ENCODE data around the gene KHDRBS2.

KHDRBS2 gene

DNA sequence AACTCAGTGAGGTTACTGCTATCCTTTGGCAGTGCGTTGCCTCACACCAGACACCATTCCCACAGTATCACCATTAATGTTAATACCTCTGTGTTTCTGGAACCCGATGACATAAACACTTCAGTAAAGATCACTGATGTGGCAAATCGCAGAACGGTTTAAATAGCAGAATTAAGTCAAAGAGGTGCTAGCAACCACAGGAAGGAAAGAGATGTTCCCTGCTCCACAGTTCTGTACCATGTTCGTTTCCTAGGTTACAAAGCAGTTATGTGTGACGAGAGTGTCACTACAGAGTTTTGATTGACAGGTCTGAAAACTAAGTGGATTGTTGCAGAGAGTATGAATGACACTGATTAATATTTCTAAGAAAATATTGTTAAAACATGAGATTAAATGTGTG is 272.3 kb downstream of the KHDRBS2 start:
- Histone ChIP-seq H3K4me2 (ENCODE audit: low read length) (no peak overlapping the region), H3K9ac (ENCODE audit: low read length) (no peak overlapping the region), H3K18ac (ENCODE audit: low read length) (no peak overlapping the region), H3K23ac (ENCODE audit: low read length) (no peak overlapping the region), H4K8ac (ENCODE audit: low read depth, low read length) (no peak overlapping the region), H3K56ac (ENCODE audit: low read length) (no peak overlapping the region), H3K4ac (ENCODE audit: low read depth, low read length) (no peak overlapping the region), H3K4me3 (ENCODE audit: low read length) (no peak overlapping the region), H3K79me1 (ENCODE audit: low read length) (no peaks in the 10 kb centered on the region), H2AK5ac (ENCODE audit: low read length) (no peak overlapping the region), H3K4me1 (ENCODE audit: control insufficient read depth, low read depth, low read length) (no peaks in the 10 kb centered on the region), H4K5ac (ENCODE audit: low read length) (no peak overlapping the region), H3K79me2 (ENCODE audit: control insufficient read depth, insufficient read depth, low read length) (no peaks in the 10 kb centered on the region), H2BK15ac (replicated peaks; ENCODE audit: low read depth) (no peak overlapping the region), H3K27ac (ENCODE audit: low read depth, low read length) (no peak overlapping the region), H3K27me3 (ENCODE audit: insufficient read depth, low read length, poor library complexity) (no peaks in the 10 kb centered on the region), H2BK5ac (ENCODE audit: low read length) (no peak overlapping the region), H2BK120ac (ENCODE audit: low read depth, low read length) (no peak overlapping the region), H3K36me3 (ENCODE audit: control insufficient read depth, insufficient read depth, low read length) (no peaks in the 10 kb centered on the region)
- DNase-seq, result no peak
- no CpG with 5 or more reads among the region's 6 CpGs for WGBS (ENCODE audit: extremely low coverage, insufficient coverage, low lambda C conversion rate)

DNA sequence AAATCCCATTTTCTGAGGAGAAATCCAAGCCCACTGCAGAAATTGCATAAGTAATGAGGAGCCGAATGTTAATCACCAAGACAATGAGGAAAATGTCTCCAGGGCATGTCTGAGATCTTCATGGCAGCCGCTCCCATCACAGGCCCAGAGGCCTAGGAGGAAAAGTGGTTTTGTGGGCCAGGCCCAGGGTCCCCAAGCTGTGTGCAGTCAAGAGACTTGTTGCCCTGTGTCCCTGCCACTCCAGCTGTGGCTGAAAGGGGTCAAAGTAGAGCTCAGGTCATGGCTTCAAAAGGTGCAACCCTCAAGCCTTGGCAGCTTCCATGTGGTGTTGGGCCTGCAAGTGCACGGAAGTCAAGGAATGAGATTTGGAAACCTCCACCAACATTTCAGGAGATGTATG is 276.6 kb downstream of the KHDRBS2 start:
- Histone ChIP-seq H2AK5ac (ENCODE audit: low read length) (no peak overlapping the region), H4K5ac (ENCODE audit: low read length) (no peak overlapping the region), H3K23ac (ENCODE audit: low read length) (no peak overlapping the region), H2BK120ac (ENCODE audit: low read depth, low read length) (no peak overlapping the region), H4K8ac (ENCODE audit: low read depth, low read length) (no peak overlapping the region), H3K18ac (ENCODE audit: low read length) (no peak overlapping the region), H3K36me3 (ENCODE audit: control insufficient read depth, insufficient read depth, low read length) (no peaks in the 10 kb centered on the region), H3K79me2 (ENCODE audit: control insufficient read depth, insufficient read depth, low read length) (no peaks in the 10 kb centered on the region), H3K79me1 (ENCODE audit: low read length) (no peaks in the 10 kb centered on the region), H3K56ac (ENCODE audit: low read length) (no peak overlapping the region), H3K4ac (ENCODE audit: low read depth, low read length) (no peak overlapping the region), H3K9ac (ENCODE audit: low read length) (no peak overlapping the region), H2BK5ac (ENCODE audit: low read length) (no peak overlapping the region), H3K4me1 (ENCODE audit: control insufficient read depth, low read depth, low read length) (no peaks in the 10 kb centered on the region), H3K4me3 (ENCODE audit: low read length) (no peak overlapping the region), H2BK15ac (replicated peaks; ENCODE audit: low read depth) (no peak overlapping the region), H3K4me2 (ENCODE audit: low read length) (no peak overlapping the region), H3K27me3 (ENCODE audit: insufficient read depth, low read length, poor library complexity) (no peaks in the 10 kb centered on the region), H3K27ac (ENCODE audit: low read depth, low read length) (no peak overlapping the region)
- no peak for DNase-seq
- WGBS (ENCODE audit: extremely low coverage, insufficient coverage, low lambda C conversion rate), result no CpG with 5 or more reads among the region's 3 CpGs

DNA sequence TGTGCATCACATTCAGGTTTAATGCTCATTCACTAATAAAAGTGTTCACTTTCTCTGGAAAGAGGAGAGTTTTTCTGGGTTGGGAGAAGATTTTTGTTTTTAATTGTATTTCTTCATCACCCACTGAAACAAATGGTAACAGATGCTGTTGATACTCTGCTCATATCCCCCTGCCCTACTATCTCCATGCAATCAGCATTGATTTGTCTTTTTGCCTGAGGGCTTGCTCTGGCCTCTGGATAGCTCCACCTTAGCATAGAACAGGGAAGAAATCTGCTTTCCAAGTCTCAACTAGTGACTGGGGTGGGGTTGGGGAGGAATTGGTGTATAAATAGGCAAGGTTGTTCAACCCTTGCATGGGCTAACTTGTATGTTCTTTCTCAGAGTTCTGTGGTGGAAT is 296.4 kb downstream of the KHDRBS2 start:
- no peaks in the 10 kb centered on the region for H3K79me1 ChIP-seq (ENCODE audit: low read length)
- no peak overlapping the region for H2BK5ac ChIP-seq (ENCODE audit: low read length)

GRCh38 chr6:61980622-61981021 is 305.4 kb downstream of the KHDRBS2 start:
- DNase-seq, result no peak
- H3K4me1 ChIP-seq (ENCODE audit: control insufficient read depth, low read depth, low read length), result no peaks in the 10 kb centered on the region
- no peak overlapping the region for H3K4me3 ChIP-seq (ENCODE audit: low read length)
- no peak overlapping the region for H4K8ac ChIP-seq (ENCODE audit: low read depth, low read length)
- H3K79me1 ChIP-seq (ENCODE audit: low read length), result no peaks in the 10 kb centered on the region
- H3K27me3 ChIP-seq (ENCODE audit: insufficient read depth, low read length, poor library complexity), result no peaks in the 10 kb centered on the region
- no peak overlapping the region for H2AK5ac ChIP-seq (ENCODE audit: low read length)
- no peak overlapping the region for H3K23ac ChIP-seq (ENCODE audit: low read length)
- H3K27ac ChIP-seq (ENCODE audit: low read depth, low read length), result no peak overlapping the region
- H3K4ac ChIP-seq (ENCODE audit: low read depth, low read length), result no peak overlapping the region
- no peaks in the 10 kb centered on the region for H3K36me3 ChIP-seq (ENCODE audit: control insufficient read depth, insufficient read depth, low read length)
- no peaks in the 10 kb centered on the region for H3K79me2 ChIP-seq (ENCODE audit: control insufficient read depth, insufficient read depth, low read length)
- H2BK15ac ChIP-seq (replicated peaks; ENCODE audit: low read depth), result no peak overlapping the region
- no peak overlapping the region for H3K56ac ChIP-seq (ENCODE audit: low read length)
- no peak overlapping the region for H3K4me2 ChIP-seq (ENCODE audit: low read length)
- H2BK5ac ChIP-seq (ENCODE audit: low read length), result no peak overlapping the region
- WGBS (ENCODE audit: extremely low coverage, insufficient coverage, low lambda C conversion rate), result no CpG with 5 or more reads among the region's 1 CpG
- H3K18ac ChIP-seq (ENCODE audit: low read length), result no peak overlapping the region
- no peak overlapping the region for H3K9ac ChIP-seq (ENCODE audit: low read length)
- H4K5ac ChIP-seq (ENCODE audit: low read length), result no peak overlapping the region
- H2BK120ac ChIP-seq (ENCODE audit: low read depth, low read length), result no peak overlapping the region

More for the DNA sequence above, 296.4 kb downstream of the KHDRBS2 start:
- Histone ChIP-seq H3K27me3 (ENCODE audit: insufficient read depth, low read length, poor library complexity) (no peaks in the 10 kb centered on the region), H3K4me2 (ENCODE audit: low read length) (no peak overlapping the region), H3K4me1 (ENCODE audit: control insufficient read depth, low read depth, low read length) (no peaks in the 10 kb centered on the region), H2BK15ac (replicated peaks; ENCODE audit: low read depth) (no peak overlapping the region), H3K79me2 (ENCODE audit: control insufficient read depth, insufficient read depth, low read length) (no peaks in the 10 kb centered on the region), H3K27ac (ENCODE audit: low read depth, low read length) (no peak overlapping the region), H3K23ac (ENCODE audit: low read length) (no peak overlapping the region), H3K36me3 (ENCODE audit: control insufficient read depth, insufficient read depth, low read length) (no peaks in the 10 kb centered on the region), H3K18ac (ENCODE audit: low read length) (no peak overlapping the region), H2AK5ac (ENCODE audit: low read length) (no peak overlapping the region), H4K5ac (ENCODE audit: low read length) (no peak overlapping the region), H4K8ac (ENCODE audit: low read depth, low read length) (no peak overlapping the region), H3K9ac (ENCODE audit: low read length) (no peak overlapping the region), H3K4ac (ENCODE audit: low read depth, low read length) (no peak overlapping the region), H3K4me3 (ENCODE audit: low read length) (no peak overlapping the region), H2BK120ac (ENCODE audit: low read depth, low read length) (no peak overlapping the region), H3K56ac (ENCODE audit: low read length) (no peak overlapping the region)
- DNase-seq, result peak; percentile 53

DNA sequence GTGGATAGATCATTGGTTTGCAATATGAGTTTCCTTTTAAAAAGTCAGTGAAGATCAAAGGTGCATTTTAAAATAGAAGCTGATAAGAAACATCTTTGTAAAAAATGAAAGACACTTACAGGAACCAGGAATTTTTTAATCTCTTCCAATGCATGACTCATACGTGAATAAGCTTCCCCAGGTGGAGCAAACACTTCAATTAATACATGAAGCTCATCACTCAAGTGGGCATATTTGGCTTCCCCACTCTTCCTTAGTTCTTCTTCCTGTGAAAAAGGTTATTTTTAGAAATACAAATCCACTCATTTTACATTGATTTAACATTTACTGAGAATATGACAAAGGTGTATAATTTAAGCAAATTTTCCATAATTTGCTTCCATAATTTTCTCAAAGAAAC is 308.1 kb downstream of the KHDRBS2 start:
- no peak overlapping the region for H3K4me2 ChIP-seq (ENCODE audit: low read length)
- H3K36me3 ChIP-seq (ENCODE audit: control insufficient read depth, insufficient read depth, low read length), result no peaks in the 10 kb centered on the region
- no peak overlapping the region for H3K27ac ChIP-seq (ENCODE audit: low read depth, low read length)
- H3K4me3 ChIP-seq (ENCODE audit: low read length), result no peak overlapping the region
- H3K79me2 ChIP-seq (ENCODE audit: control insufficient read depth, insufficient read depth, low read length), result no peaks in the 10 kb centered on the region
- no peak overlapping the region for H3K56ac ChIP-seq (ENCODE audit: low read length)
- no peak overlapping the region for H3K9ac ChIP-seq (ENCODE audit: low read length)
- H2BK15ac ChIP-seq (replicated peaks; ENCODE audit: low read depth), result no peak overlapping the region
- no peak overlapping the region for H3K4ac ChIP-seq (ENCODE audit: low read depth, low read length)
- H3K18ac ChIP-seq (ENCODE audit: low read length), result no peak overlapping the region
- no peak overlapping the region for H2BK120ac ChIP-seq (ENCODE audit: low read depth, low read length)
- H2AK5ac ChIP-seq (ENCODE audit: low read length), result no peak overlapping the region
- no peak for DNase-seq
- no peaks in the 10 kb centered on the region for H3K79me1 ChIP-seq (ENCODE audit: low read length)
- no peak overlapping the region for H4K8ac ChIP-seq (ENCODE audit: low read depth, low read length)
- H3K23ac ChIP-seq (ENCODE audit: low read length), result no peak overlapping the region
- H2BK5ac ChIP-seq (ENCODE audit: low read length), result no peak overlapping the region
- H3K27me3 ChIP-seq (ENCODE audit: insufficient read depth, low read length, poor library complexity), result no peaks in the 10 kb centered on the region
- no peaks in the 10 kb centered on the region for H3K4me1 ChIP-seq (ENCODE audit: control insufficient read depth, low read depth, low read length)
- no CpG with 5 or more reads among the region's 1 CpG for WGBS (ENCODE audit: extremely low coverage, insufficient coverage, low lambda C conversion rate)
- no peak overlapping the region for H4K5ac ChIP-seq (ENCODE audit: low read length)

- Histone ChIP-seq H3K4me3 (ENCODE audit: low read length) (no peak overlapping the region), H3K79me2 (ENCODE audit: control insufficient read depth, insufficient read depth, low read length) (no peaks in the 10 kb centered on the region), H3K56ac (ENCODE audit: low read length) (no peak overlapping the region), H3K4me2 (ENCODE audit: low read length) (no peak overlapping the region), H3K4me1 (ENCODE audit: control insufficient read depth, low read depth, low read length) (no peaks in the 10 kb centered on the region), H3K27ac (ENCODE audit: low read depth, low read length) (no peak overlapping the region), H3K4ac (ENCODE audit: low read depth, low read length) (no peak overlapping the region), H3K9ac (ENCODE audit: low read length) (no peak overlapping the region), H3K27me3 (ENCODE audit: insufficient read depth, low read length, poor library complexity) (no peaks in the 10 kb centered on the region), H2BK15ac (replicated peaks; ENCODE audit: low read depth) (no peak overlapping the region), H2BK120ac (ENCODE audit: low read depth, low read length) (no peak overlapping the region), H2AK5ac (ENCODE audit: low read length) (no peak overlapping the region), H2BK5ac (ENCODE audit: low read length) (no peak overlapping the region), H3K79me1 (ENCODE audit: low read length) (no peaks in the 10 kb centered on the region), H3K36me3 (ENCODE audit: control insufficient read depth, insufficient read depth, low read length) (no peaks in the 10 kb centered on the region), H4K5ac (ENCODE audit: low read length) (no peak overlapping the region), H3K18ac (ENCODE audit: low read length) (no peak overlapping the region), H4K8ac (ENCODE audit: low read depth, low read length) (no peak overlapping the region), H3K23ac (ENCODE audit: low read length) (no peak overlapping the region)
- no CpG with 5 or more reads among the region's 1 CpG for WGBS (ENCODE audit: extremely low coverage, insufficient coverage, low lambda C conversion rate)
- DNase-seq, result no peak
These were observed 308.9 kb downstream of the KHDRBS2 start for GRCh38 chr6:61977099-61977498.
